ENCODE data around the gene ECT2L. TPM values are rescaled to one million over a fixed set of nuclear protein-coding genes. Genes with fewer than 3 reads are reported as not detected.

Gene ECT2L
- total and polyA plus RNA-seq, 2 experiments from 2014 or later = 0.03 to 0.15 TPM

DNA sequence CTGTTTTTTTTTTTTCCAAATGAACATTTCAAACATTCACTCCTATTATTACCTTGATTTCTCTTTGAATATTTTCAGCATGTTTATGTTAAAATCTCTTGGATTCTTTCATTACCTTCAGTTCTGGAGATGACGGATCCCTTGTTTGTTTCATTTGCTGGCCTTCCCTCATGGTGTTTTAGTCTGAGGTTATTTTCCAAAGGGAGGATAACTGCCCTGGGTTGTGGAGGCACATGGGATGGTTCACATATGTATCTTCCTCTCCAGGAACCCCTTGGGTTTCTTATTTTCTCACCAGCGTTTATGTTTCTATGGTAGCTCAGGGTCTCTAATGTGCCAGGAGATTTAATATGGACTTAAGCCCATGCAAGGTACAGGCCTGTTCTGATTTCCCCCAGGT is 36.3 kb downstream of the ECT2L start:
- Histone ChIP-seq H4K20me1 (replicated peaks; ENCODE audit: insufficient read depth) (no peaks in the 10 kb centered on the region), H3K4me1 (ENCODE audit: insufficient read depth) (peaks cover 15% of the 10 kb centered on the region), H3K9me2 (ENCODE audit: insufficient read depth) (no peaks in the 10 kb centered on the region), H2AFZ (no peak overlapping the region), H3K27me3 (ENCODE audit: insufficient read depth) (no peaks in the 10 kb centered on the region), H3K79me2 (replicated peaks; ENCODE audit: insufficient read depth) (no peaks in the 10 kb centered on the region), H3K4me3 (no peak overlapping the region), H3K36me3 (ENCODE audit: insufficient read depth) (no peaks in the 10 kb centered on the region), H3K27ac (ENCODE audit: low read depth) (no peak overlapping the region), H3F3A (replicated peaks; ENCODE audit: low read depth) (no peaks in the 10 kb centered on the region), H3K4me2 (no peak overlapping the region)
- no peak overlapping the region for H3K27ac Mint-ChIP-seq
- H3K36me3 Mint-ChIP-seq (ENCODE audit: low read depth) = no peaks in the 10 kb centered on the region
- H3K27me3 Mint-ChIP-seq (ENCODE audit: insufficient read depth, low read depth, poor library complexity) = peaks cover 2% of the 10 kb centered on the region
- no peak for TF ChIP-seq ZNF331 (CRISPR knock-in tag; IDR thresholded peaks at IDR 0.05; ENCODE audit: low read depth)
- no peak for TF ChIP-seq REST (IDR thresholded peaks at IDR 0.05; ENCODE audit: unreplicated experiment)
- TF ChIP-seq ZNF114 (CRISPR knock-in tag; IDR thresholded peaks at IDR 0.05) = no peak
- TF ChIP-seq, protein P1, sequence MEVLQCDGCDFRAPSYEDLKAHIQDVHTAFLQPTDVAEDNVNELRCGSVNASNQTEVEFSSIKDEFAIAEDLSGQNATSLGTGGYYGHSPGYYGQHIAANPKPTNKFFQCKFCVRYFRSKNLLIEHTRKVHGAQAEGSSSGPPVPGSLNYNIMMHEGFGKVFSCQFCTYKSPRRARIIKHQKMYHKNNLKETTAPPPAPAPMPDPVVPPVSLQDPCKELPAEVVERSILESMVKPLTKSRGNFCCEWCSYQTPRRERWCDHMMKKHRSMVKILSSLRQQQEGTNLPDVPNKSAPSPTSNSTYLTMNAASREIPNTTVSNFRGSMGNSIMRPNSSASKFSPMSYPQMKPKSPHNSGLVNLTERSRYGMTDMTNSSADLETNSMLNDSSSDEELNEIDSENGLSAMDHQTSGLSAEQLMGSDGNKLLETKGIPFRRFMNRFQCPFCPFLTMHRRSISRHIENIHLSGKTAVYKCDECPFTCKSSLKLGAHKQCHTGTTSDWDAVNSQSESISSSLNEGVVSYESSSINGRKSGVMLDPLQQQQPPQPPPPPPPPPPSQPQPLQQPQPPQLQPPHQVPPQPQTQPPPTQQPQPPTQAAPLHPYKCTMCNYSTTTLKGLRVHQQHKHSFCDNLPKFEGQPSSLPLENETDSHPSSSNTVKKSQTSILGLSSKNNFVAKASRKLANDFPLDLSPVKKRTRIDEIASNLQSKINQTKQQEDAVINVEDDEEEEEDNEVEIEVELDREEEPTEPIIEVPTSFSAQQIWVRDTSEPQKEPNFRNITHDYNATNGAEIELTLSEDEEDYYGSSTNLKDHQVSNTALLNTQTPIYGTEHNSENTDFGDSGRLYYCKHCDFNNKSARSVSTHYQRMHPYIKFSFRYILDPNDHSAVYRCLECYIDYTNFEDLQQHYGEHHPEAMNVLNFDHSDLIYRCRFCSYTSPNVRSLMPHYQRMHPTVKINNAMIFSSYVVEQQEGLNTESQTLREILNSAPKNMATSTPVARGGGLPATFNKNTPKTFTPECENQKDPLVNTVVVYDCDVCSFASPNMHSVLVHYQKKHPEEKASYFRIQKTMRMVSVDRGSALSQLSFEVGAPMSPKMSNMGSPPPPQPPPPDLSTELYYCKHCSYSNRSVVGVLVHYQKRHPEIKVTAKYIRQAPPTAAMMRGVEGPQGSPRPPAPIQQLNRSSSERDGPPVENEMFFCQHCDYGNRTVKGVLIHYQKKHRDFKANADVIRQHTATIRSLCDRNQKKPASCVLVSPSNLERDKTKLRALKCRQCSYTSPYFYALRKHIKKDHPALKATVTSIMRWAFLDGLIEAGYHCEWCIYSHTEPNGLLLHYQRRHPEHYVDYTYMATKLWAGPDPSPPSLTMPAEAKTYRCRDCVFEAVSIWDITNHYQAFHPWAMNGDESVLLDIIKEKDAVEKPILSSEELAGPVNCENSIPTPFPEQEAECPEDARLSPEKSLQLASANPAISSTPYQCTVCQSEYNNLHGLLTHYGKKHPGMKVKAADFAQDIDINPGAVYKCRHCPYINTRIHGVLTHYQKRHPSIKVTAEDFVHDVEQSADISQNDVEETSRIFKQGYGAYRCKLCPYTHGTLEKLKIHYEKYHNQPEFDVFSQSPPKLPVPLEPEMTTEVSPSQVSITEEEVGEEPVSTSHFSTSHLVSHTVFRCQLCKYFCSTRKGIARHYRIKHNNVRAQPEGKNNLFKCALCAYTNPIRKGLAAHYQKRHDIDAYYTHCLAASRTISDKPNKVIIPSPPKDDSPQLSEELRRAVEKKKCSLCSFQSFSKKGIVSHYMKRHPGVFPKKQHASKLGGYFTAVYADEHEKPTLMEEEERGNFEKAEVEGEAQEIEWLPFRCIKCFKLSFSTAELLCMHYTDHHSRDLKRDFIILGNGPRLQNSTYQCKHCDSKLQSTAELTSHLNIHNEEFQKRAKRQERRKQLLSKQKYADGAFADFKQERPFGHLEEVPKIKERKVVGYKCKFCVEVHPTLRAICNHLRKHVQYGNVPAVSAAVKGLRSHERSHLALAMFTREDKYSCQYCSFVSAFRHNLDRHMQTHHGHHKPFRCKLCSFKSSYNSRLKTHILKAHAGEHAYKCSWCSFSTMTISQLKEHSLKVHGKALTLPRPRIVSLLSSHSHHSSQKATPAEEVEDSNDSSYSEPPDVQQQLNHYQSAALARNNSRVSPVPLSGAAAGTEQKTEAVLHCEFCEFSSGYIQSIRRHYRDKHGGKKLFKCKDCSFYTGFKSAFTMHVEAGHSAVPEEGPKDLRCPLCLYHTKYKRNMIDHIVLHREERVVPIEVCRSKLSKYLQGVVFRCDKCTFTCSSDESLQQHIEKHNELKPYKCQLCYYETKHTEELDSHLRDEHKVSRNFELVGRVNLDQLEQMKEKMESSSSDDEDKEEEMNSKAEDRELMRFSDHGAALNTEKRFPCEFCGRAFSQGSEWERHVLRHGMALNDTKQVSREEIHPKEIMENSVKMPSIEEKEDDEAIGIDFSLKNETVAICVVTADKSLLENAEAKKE (CRISPR knock-in tag; IDR thresholded peaks at IDR 0.05) = no peak
- no peak for TF ChIP-seq POLR2AphosphoS5 (IDR thresholded peaks at IDR 0.05; ENCODE audit: low read depth)
- TF ChIP-seq JUNB (IDR thresholded peaks at IDR 0.05; ENCODE audit: unreplicated experiment) = no peak
- TF ChIP-seq STAT1 (IDR thresholded peaks at IDR 0.05; ENCODE audit: unreplicated experiment) = no peak
- TF ChIP-seq, protein P2, sequence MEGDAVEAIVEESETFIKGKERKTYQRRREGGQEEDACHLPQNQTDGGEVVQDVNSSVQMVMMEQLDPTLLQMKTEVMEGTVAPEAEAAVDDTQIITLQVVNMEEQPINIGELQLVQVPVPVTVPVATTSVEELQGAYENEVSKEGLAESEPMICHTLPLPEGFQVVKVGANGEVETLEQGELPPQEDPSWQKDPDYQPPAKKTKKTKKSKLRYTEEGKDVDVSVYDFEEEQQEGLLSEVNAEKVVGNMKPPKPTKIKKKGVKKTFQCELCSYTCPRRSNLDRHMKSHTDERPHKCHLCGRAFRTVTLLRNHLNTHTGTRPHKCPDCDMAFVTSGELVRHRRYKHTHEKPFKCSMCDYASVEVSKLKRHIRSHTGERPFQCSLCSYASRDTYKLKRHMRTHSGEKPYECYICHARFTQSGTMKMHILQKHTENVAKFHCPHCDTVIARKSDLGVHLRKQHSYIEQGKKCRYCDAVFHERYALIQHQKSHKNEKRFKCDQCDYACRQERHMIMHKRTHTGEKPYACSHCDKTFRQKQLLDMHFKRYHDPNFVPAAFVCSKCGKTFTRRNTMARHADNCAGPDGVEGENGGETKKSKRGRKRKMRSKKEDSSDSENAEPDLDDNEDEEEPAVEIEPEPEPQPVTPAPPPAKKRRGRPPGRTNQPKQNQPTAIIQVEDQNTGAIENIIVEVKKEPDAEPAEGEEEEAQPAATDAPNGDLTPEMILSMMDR (conservative IDR thresholded peaks at IDR 0.05; ENCODE audit: low read depth in 2 of 2) = no peak
- no peak for ATAC-seq
- no peak for DNase-seq (ENCODE audit: low spot score)
- H3K4me1 Mint-ChIP-seq = peaks cover 10% of the 10 kb centered on the region
- H3K4me3 Mint-ChIP-seq = no peak overlapping the region
- no peaks in the 10 kb centered on the region; the same call in 2 of the 3 replicates for H3K9me3 Mint-ChIP-seq
